KBM-7 (cell line): ENCODE measurements around the gene SEC16A.
A peak's percentile ranks its signal among the peaks of the same experiment; 100 is the strongest.

Experiments used
- DNase-seq: peaks from one replicate; pipeline ENCODE4 v3.0.0-alpha.2; 2015
- in situ Hi-C: fragments of 300-500 bp; cut with MboI; formaldehyde crosslinking; loops from 2 replicates; pipeline ENCODE4 v1.14.3; 2020; ENCODE audit warnings: low sequenced_read_pairs, low pct_unique_long_range_greater_than_20kb, mixed read lengths

SEC16A gene

DNA sequence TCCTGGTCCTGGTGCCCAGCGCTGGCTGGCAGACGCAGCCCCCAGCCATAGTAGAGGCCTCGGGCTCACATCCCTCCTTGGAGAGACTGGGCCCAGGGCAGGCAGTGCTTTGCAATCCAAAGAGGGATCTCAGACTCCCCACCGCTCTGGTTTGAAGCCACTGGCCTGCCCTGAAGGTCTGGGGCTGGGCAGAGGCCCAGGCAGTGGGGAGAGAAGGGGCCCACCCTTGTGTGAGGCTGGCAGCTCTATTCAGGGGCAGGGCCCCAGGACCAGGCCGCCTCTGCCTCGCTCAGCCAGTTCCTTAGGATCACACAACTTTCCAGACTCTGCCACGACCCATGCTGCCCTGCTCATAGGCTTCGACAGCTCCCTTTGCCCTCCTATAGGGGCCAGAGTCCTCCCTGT, 10.7 kb upstream of the SEC16A start:
- no peak for DNase-seq
- in situ Hi-C loops, result no loop called here

DNA sequence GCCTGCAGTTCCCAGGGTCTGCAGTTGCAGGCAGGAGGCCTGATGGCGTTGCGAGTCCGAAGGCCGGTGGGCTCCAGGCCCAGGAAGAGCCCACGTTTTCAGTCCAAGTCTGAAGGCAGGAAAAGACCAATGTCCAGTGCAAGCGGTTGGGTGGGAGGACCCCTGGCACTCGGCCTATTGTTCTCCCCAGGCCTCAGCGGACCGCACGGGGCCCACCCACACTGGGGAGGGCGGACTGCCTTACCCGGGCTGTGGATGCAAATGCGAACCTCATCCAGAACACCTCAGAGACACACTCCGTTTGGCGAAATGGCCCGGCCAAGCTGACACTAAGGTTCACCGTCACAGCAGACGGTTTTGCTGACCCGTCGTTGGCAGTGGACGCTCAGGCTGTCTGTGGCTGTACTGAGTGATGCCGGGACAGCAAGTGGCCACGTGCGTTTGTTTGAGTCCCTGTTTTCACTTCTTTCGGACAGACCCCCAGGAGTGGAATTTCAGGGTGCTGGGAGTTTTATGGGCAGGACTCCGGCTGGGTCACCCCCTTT, 10.2 kb upstream of the SEC16A start:
- in situ Hi-C loops, result no loop called here
- no peak for DNase-seq

DNA sequence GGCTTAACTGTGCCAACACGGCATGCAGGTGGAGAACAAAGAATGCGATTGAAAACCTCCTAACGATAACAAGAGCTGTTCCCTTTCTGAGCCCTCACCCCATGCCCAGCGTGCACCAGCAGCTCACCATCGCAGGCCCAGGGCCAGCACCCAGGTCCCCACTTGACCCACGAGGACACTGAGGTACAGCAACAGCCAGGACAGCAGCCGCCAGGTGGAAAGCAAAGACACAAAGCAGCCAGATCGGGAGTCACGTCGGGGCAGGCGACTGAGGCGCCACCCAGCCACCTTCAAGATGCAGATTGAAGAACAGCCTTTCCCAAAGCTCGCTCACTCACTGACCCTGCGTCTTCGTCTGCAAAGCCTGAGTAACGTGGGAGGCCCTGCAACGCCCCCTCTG, 6.9 kb upstream of the SEC16A start:
- no peak for DNase-seq
- in situ Hi-C loops, result no loop called here

DNA sequence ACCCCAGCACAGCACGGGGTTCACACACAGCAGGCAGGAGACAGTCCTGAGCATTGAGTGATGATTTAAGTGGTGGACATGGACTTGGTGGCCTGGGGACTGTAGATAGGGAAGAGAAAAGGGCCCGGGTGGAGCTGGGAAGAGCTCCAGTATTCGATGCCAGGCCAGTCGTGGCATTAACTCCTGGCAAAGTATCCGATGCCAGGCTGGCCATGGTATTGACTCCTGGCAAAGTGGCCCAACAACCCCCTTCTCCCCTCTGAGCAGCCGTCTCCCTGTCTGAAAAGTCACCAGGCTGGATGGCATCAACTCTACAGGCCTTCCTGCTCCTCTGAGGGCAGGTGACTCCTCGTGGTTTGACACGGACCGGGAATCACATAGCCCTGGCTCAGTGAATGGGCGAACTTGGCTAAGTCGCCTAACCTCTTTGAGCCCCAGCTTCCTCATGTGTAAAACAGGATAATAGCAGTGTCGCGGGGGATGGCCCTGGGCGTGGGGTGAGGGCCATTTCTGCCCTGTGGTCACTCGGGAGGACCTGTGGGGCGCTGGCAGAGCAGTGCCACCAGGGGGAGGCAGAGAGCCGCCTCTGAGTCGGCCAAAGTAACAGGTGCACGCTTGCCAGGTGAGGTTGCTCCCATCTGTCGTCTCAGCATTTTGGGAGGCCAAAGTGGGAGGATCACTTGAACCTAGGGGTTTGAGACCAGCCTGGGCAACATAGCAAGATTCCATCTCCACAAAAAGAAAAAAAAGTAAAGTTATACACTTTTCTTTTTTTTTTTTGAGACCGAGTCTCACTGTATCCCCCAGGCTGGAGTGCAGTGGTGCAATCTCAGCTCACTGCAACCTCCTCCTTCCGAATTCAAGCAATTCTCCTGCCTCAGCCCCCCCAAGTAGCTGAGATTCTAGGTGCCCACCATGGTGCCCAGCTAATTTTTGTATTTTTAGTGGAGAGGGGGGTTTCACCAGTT, 5.7 kb upstream of the SEC16A start:
- in situ Hi-C loops, result no loop called here

DNA sequence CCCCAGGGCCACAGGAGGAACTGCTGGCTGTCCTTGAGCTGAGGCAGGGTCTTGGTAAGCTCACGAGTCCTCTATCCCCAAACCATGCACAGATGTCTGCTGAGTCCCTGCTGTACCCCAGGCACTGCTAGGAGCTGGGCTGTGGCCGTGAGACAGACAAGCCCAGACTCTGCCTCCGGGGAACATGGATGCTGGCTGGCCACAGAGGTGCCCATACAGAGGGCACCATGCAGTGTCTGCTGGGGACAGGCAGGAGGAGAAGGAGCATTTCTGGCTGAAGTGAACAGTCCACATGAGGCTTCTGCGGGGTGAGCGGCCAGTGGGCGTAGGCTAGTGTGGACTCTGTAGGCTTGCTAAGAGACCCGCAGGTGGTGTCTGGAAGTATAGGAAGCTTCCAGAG, 4.8 kb upstream of the SEC16A start:
- in situ Hi-C loops, result no loop called here

More for the DNA sequence above, 5.7 kb upstream of the SEC16A start:
- peak; percentile 62 for DNase-seq

DNA sequence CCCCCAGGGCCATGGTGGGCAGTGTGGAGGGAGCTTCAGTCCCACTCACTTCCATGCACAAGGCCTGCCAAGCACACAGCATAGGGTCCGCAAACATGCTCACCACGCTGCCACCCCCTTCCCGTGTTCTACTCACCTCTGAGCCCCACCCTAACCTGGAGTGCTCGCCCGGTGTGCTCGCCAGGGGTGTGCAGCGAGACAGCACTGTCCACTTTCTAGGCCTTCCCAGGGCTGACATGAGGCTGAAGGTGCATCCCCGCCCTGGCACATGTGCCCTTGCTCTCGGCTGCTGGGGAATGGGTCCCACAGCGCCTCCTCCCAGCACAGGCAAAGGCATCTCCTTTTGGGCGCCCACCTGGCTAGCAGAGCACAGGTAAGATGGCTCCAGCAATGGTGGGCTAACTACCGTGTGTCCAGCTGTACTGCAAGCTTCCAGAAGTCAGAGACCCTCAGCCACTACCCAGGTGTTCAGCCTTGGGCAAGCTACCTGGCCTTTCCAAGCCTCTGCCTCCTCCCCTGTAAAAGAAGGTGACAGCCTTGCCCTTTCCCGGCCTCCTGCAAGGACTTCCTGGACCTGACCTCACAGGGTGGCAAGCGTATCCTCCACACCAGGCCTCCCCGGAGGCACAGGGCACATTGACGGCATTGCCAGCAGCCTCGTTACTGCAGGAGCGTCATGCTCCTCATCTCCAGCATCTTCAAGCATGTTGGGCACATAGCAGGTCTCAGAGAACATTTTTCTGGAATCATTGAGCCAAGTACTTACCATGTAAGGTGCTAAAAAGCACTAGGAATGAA, 4.2 kb upstream of the SEC16A start:
- in situ Hi-C loops, result no loop called here

More for the DNA sequence above, 4.8 kb upstream of the SEC16A start:
- no peak for DNase-seq

DNA sequence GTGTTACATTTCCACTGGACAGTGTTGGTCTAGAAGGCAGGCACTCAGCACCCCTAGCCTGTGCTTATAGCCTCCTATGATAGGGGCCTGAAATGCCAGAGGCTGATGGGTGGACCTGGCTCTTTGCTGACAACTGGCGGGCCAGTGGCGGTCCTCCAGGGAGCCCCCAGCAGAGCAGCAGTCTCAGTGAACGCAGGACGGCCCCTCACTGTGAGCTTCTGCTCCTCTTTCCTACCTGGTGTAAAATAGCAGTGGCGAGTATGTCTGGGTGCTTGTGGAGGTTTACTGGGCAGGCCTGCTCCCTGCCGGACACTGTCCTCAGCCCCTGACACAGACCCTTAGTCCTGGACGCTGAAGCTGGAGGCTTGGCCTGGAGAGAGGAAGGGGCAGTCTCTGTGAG, 3.3 kb upstream of the SEC16A start:
- in situ Hi-C loops, result no loop called here
- no peak for DNase-seq

More for the DNA sequence above, 4.2 kb upstream of the SEC16A start:
- no peak for DNase-seq

DNA sequence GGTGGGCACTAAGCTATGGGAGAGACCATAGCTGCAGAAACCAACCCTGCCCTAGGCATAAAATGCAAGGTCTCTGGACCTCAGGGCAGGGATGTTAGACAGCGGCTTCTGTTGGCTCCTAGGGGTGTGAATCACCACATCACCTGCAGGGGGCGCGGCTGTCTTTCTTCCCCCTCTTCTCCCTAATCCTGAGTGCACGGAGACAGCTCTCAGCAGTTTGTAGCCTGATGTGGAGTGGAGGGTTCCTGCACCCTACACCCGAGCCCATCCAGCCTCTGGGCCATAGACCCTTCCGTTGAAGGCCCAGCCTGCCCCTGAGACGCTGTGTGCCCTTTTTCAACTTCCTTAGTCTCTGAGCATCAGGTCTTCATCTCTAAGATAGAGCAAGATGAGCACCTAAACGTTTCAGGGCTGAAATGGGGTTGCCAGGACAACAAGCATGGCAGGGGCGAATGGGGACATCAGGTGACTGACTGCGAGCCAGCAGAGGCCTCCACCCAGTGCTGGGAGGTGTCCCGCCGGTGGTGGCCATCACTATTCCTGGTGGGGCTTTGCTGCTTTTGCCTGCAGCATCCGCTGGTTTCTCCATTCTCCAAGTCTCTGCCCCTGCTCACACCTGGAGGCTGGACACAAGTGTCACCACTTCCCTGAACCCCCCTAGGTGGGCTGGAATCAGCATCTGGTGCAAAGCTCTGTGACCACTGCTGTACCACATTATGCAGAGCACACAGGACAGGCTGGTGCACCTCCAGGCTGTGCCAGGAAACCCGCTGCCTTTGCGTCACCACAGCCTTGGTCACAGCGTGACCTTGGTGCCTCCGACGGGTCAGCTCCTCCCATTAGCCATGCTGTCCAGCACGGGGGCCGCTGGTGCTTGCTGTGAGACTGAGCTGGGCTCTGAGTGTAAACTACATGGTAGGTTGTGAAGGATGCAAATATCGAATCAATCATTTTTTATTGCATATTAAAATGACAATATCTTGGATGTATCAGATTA, 2.5 kb upstream of the SEC16A start:
- peak; percentile 96 for DNase-seq
- in situ Hi-C loops, result no loop called here

DNA sequence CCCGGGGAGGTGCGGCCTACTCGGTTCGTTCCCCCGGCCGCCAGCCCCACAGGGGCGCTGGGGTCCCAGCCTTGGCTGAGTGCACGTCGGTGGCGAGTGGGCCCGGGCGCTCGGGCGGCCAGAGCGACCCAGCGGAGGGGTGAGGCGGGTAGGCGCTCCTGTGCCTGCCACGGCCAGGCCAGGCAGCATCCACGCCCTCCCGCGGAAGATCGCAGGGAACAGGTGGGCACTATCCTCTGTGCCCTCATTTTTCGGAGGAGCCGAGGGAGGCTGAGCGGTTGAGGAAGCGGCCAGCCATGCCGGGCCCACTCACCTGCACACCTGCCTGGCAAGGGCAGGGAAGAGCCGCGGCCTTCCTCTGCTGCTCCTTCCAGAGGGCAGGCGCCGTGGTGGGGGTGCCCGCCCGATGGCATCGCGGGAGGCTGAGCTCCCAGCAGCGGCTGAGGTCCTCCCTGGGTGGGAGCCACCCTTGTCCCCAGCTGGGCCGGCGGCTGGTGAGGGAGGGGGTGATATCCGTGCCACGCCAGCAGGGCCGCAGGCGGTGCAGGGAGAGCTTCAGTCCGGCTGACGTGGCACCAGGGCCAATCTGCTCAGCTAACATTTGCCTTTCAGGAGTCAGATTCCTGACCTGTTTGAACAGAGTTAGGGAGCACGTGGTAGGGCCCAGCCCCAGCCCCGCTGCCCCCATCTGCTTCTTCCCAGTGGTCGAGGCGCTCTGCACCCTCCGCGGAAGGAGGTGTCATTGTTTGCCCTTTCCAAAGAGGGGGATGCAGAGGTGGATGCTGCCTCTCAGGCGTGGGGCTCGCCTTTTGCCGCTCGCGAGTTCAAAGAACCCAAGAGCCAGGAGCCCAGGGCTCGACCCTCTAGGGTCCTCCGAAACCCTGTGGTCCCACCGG, 1.6 kb upstream of the SEC16A start:
- no peak for DNase-seq
- in situ Hi-C loops, result no loop called here

DNA sequence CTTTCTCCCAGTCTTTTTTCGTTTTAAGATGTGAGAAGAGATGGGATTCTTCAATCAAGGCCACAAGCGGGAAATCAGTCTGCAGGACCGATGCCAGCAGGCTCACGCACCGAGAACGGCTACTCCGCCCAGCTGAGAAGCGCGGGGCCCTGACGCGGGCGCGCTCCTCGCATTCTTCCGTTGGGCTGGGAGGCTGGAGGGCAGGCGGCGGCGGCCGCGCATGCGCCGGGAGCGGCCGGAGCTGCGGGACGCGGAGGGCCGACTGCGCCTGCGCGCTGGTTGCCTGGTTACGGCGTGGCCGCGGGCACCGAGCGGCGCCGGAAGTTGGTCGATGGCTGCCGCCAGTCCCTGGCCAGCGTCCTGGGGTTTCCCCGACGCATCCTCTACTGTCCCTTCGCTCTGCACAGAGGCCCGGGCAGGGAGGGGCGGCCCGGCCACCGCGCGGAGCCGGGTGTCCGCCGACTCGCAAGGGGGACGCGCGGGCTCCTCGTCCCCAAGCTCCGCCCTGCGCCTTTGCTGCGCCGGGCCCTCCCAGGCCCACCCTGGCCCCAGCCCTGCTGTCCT, 831 bp upstream of the SEC16A start:
- in situ Hi-C loops, result no loop called here
- peak; percentile 94 for DNase-seq

DNA sequence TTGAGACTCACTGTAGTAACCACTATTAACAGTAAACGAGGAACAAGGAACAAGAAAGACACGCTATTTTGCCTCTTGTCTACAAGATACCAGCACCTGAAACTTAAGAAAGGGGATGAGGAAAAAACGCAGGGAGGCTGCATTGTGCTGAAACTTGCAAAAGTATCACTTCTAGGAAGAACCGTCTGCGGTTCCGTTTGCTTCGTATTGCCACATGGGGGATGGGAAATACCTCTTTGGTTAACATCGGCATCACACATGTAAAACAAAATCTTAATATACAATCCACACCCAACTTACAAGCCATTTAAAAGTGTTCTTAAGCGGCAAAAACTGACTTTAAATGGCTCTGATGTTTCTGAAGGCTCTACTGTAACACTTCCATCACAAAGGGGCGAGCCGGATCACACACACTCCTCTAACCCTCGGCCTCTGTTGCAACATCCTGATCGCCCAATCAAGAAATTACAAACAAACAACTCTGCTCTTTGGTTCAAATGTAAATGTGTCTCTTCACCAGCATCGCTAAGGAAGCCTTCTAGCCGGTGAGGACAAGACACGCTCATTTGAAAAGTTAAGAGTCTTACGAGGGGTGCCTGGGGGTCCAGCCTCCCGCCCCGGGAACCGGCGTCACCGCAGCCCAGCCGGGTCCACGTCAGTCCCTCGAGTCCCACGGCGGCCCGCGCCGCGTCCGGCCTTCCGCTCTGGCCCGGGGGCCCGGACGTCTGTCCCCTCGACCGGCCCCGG, 621 bp downstream of the SEC16A start:
- DNase-seq, result peak; percentile 46
- in situ Hi-C loops, result no loop called here

DNA sequence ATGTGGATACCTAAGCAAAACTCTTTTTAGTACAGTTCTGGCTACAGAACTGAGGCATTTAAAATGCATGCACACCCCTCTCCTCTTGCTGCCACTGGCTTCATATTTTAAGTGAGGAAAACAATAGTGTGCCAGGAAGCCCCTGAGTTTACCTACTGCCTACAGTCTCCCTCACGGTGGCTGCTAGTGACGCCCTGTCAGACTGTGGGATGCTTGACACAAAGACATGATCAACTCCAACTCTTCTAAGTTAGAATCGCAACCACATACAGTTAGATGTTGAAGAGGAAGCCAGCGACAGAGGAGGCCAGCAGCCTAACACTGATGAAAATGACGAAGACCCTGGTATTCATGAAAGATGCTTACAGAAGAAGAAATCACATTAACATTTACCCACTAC, 1.3 kb downstream of the SEC16A start:
- in situ Hi-C loops, result no loop called here
- DNase-seq, result no peak

DNA sequence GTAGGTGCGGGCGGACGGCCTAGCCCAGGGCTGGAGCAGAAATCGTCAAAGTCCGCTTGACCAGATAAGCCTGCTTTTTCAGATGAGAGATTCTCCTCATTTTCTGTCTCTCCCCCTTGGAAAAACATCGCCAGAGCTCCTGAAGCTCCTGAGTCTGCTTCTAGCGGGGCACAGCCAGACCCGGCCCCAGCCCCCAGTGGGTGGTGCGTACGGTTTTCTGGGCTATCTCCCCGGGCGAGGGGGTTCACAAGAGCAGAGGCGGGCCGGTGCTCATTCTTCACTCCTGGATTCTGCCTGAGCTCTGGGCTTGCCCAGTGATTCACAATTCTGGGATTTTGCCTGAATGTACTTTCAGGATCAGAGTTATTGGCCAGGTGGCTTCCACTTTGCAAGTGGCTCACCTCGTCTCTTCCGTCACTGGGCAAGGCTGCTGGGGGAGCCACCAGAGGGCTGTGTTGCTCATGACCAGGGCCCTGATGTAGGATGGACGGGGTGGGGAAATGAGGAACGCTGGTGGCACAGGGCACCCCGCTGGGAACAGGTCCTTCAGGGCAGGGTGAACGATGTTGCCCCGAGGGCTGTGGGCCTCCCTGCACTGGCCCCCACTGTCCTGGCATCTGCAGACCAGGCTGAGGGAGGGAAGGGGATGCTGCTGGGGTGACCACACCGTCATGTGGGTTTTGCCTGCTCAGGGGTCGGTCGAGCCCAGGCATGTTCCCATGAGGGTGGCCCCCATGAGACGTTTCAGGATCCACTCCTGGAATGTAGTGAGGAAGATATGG, 6.3 kb downstream of the SEC16A start:
- DNase-seq, result no peak
- in situ Hi-C loops, result no loop called here

DNA sequence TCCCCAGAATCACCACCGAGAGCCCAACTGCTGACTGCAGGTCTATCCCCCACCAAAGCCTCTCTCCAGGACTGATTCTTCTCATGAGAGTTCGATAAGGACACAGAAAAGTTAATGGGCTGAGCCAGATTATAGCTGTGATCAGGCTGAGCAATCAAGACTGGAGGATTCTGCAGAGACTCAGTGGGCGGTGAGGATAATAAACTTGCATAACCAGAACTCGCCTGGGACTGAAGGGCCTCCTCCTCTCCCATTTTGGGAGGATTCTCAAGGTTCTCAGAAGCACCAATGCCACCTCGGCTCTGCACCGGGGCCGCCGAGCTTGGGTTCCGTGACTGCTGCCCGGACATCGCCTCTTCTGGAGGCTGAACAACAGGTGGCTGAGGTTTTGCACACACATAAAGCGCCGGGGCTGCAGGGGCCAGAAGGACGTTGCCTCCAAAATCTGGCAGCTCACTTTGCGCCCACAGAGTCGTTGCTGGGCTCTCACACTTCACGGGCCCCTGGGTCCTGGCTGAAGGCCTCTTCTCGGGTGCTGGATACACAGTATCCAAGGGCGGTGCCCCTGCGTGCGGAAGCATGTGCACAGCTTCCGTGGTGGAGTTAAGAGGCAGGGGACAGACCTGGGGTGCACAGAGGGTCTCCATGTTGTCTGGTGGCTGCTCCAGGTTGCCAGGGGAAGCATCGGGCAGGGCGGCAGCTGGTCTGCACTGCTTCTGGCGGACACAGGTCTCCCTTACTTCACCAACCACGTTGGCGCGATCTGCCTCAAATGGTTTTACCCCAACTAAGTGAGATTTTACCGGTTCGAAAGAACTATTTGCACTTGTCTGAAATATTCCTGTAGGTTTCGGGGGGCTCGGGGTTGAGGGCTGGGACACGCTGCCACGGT, 7.6 kb downstream of the SEC16A start:
- DNase-seq, result no peak
- in situ Hi-C loops, result no loop called here

DNA sequence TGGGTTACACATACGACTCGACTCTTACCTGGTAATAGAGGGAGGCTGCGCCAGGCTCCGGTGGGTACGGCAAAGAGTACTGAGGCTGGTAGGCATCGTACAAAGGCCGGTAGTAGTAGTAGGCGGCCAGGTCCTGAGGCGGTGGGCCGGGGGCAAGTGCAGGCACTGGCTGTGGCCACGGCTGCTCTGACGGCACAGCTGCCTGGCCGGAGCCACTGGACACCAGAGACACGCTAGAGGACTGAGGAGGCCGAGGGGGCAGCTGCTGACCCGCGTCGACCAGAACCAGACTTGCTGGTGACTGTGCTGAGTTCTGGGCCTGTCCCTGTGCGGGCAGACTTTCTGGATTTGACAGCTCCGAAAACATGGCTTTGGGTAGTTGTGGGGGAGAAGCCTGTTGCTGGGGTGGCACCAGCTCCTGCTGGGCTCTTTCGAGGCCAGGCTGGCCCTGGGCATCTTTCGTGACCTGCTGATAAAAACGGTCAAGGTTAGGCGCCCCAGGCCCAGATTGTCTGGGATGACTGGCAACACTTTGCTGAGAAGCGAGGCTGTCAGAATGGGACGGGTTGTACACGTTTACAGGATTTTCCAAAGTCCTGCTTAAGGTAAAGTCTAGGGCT, 8.7 kb downstream of the SEC16A start:
- DNase-seq, result no peak

More for the DNA sequence above, 8.7 kb downstream of the SEC16A start:
- in situ Hi-C loops, result no loop called here
